Measurements from ENCODE around the gene RPH3AL. TPM values are rescaled to one million over a fixed set of nuclear protein-coding genes. Genes with fewer than 3 reads are reported as not detected.

Gene RPH3AL
- total RNA-seq, 4 donors from 2014 or later: 9.6 to 62.4 (median 41.9) TPM

GRCh38 chr17:297758-298157 lies 54.8 kb downstream of the RPH3AL start:
- no peak overlapping the region for H3K27ac ChIP-seq
- no peaks in the 10 kb centered on the region for H3K9me3 ChIP-seq
- no peak for DNase-seq (ENCODE audit: low spot score in 2 of 2)
- peaks cover 0 to 11% (median 0%) of the 10 kb centered on the region in 4 donors for H3K4me1 ChIP-seq
- H3K4me3 ChIP-seq: no peak overlapping the region
- WGBS, 2 donors: 81 to 82% methylated on average over 10 of the region's 10 CpGs
- TF ChIP-seq POLR2A (IDR thresholded peaks at IDR 0.05) (no peak), EP300 (IDR thresholded peaks at IDR 0.05) (no peak), CTCF (IDR thresholded peaks at IDR 0.05) (no peak)
- H3K36me3 ChIP-seq: no peaks in the 10 kb centered on the region
- H3K27me3 ChIP-seq: no peaks in the 10 kb centered on the region

- DNase-seq (ENCODE audit: low spot score in 2 of 2): no peak
- no peaks in the 10 kb centered on the region for H3K27me3 ChIP-seq
- 83 to 86% methylated on average over 23 of the region's 23 CpGs for WGBS, 2 donors
Measured at GRCh38 chr17:296906-297690, 55.5 kb downstream of the RPH3AL start.

GRCh38 chr17:296379-296778 lies 56.2 kb downstream of the RPH3AL start:
- no peak overlapping the region for H3K4me3 ChIP-seq
- no peaks in the 10 kb centered on the region for H3K27me3 ChIP-seq
- peaks cover 0 to 11% (median 0%) of the 10 kb centered on the region in 4 donors for H3K4me1 ChIP-seq
- no peak for DNase-seq (ENCODE audit: low spot score in 2 of 2)
- no peak overlapping the region for H3K27ac ChIP-seq
- 72 to 76% methylated on average over 15 of the region's 15 CpGs for WGBS, 2 donors
- no peaks in the 10 kb centered on the region for H3K36me3 ChIP-seq
- TF ChIP-seq POLR2A (IDR thresholded peaks at IDR 0.05) (no peak), CTCF (IDR thresholded peaks at IDR 0.05) (no peak), EP300 (IDR thresholded peaks at IDR 0.05) (no peak)
- H3K9me3 ChIP-seq: no peaks in the 10 kb centered on the region

More at GRCh38 chr17:296906-297690, 55.5 kb downstream of the RPH3AL start:
- no peaks in the 10 kb centered on the region for H3K9me3 ChIP-seq
- H3K36me3 ChIP-seq: no peaks in the 10 kb centered on the region
- peaks cover 0 to 11% (median 0%) of the 10 kb centered on the region in 4 donors for H3K4me1 ChIP-seq
- H3K4me3 ChIP-seq: no peak overlapping the region
- no peak for TF ChIP-seq EP300 (IDR thresholded peaks at IDR 0.05)
- TF ChIP-seq POLR2A (IDR thresholded peaks at IDR 0.05): no peak
- no peak for TF ChIP-seq CTCF (IDR thresholded peaks at IDR 0.05)
- H3K27ac ChIP-seq: no peak overlapping the region

- WGBS, 2 donors: 65 to 66% methylated on average over 27 to 28 of the region's 29 CpGs
- no peak for DNase-seq (ENCODE audit: low spot score in 2 of 2)
Measured at GRCh38 chr17:292531-293382, 59.9 kb downstream of the RPH3AL start.

More at GRCh38 chr17:292531-293382, 59.9 kb downstream of the RPH3AL start:
- Histone ChIP-seq H3K9me3 (no peaks in the 10 kb centered on the region), H3K36me3 (peaks cover 0 to 5% (median 0%) of the 10 kb centered on the region in 3 donors), H3K4me3 (no peak overlapping the region), H3K27ac (no peak overlapping the region), H3K4me1 (no peaks in the 10 kb centered on the region), H3K27me3 (no peaks in the 10 kb centered on the region)
- TF ChIP-seq POLR2A (IDR thresholded peaks at IDR 0.05) (no peak), EP300 (IDR thresholded peaks at IDR 0.05) (no peak), CTCF (IDR thresholded peaks at IDR 0.05) (no peak)

Measured in tibial nerve (tissue), 4 donors.